ACC112 (cell line): Measurements from ENCODE around the gene SLX1B.
"Not testable (repeated sequence)": the region's sequence is repeated elsewhere in the genome, so short reads cannot be mapped to it uniquely, and the experiment has no call there.

Source experiments
- H2AFZ ChIP-seq: fragments of 200-600 bp; sonication (generic); one replicate; pipeline ENCODE4 v1.6.0; 2017; ENCODE audit warnings: antibody characterized with exemption, low read length; ENCODE audit not compliant: unreplicated experiment
- H3K27ac ChIP-seq: fragments of 200-600 bp; sonication (generic); 2 replicates; pipeline ENCODE4 v1.5.1; 2014; ENCODE audit warnings: low read depth, mild to moderate bottlenecking, antibody characterized with exemption, low read length, moderate library complexity
- H3K27me3 ChIP-seq: fragments of 200-600 bp; sonication (generic); 2 replicates; pipeline ENCODE4 v1.6.1; 2014; ENCODE audit warnings: mild to moderate bottlenecking, antibody characterized with exemption, low read length, moderate library complexity, mixed read lengths; ENCODE audit not compliant: insufficient read depth
- H3K36me3 ChIP-seq: fragments of 200-600 bp; sonication (generic); 2 replicates; pipeline ENCODE4 v1.6.1; 2016; ENCODE audit warnings: mild to moderate bottlenecking, antibody characterized with exemption, low read length, moderate library complexity, mixed read lengths; ENCODE audit not compliant: insufficient read depth
- H3K4me1 ChIP-seq: fragments of 200-600 bp; sonication (generic); one replicate; pipeline ENCODE4 v1.6.1; 2016; ENCODE audit warnings: low read length, mixed read lengths; ENCODE audit not compliant: insufficient read depth, unreplicated experiment, control insufficient read depth
- H3K4me3 ChIP-seq: fragments of 200-600 bp; sonication (generic); 2 replicates; pipeline ENCODE4 v1.5.1; 2014; ENCODE audit warnings: mild to moderate bottlenecking, low read depth, low read length
- H3K79me2 ChIP-seq: fragments of 200-600 bp; sonication (generic); one replicate; pipeline ENCODE4 v1.6.0; 2016; ENCODE audit warnings: low read length; ENCODE audit not compliant: control insufficient read depth, unreplicated experiment, insufficient read depth

The SLX1B gene

GRCh38 chr16:29466904-29467303 lies 12.6 kb downstream of the SLX1B start:
- not testable (repeated sequence) for H3K27ac ChIP-seq, H2AFZ ChIP-seq, H3K4me3 ChIP-seq, H3K27me3 ChIP-seq, H3K36me3 ChIP-seq, H3K4me1 ChIP-seq, H3K79me2 ChIP-seq

- not testable (repeated sequence) for H2AFZ ChIP-seq, H3K27ac ChIP-seq, H3K4me3 ChIP-seq, H3K4me1 ChIP-seq, H3K36me3 ChIP-seq, H3K79me2 ChIP-seq, H3K27me3 ChIP-seq
Measured at GRCh38 chr16:29467654-29468366, 13.5 kb downstream of the SLX1B start.

- not testable (repeated sequence) for H2AFZ ChIP-seq, H3K4me1 ChIP-seq
Measured at GRCh38 chr16:29469660-29470059, 15.3 kb downstream of the SLX1B start.

GRCh38 chr16:29472065-29472464 lies 17.7 kb downstream of the SLX1B start:
- not testable (repeated sequence) for H3K4me3 ChIP-seq, H3K36me3 ChIP-seq, H3K27me3 ChIP-seq, H3K27ac ChIP-seq, H3K79me2 ChIP-seq, H2AFZ ChIP-seq, H3K4me1 ChIP-seq

More at GRCh38 chr16:29469660-29470059, 15.3 kb downstream of the SLX1B start:
- not testable (repeated sequence) for H3K27me3 ChIP-seq, H3K79me2 ChIP-seq, H3K4me3 ChIP-seq, H3K36me3 ChIP-seq
- peak overlapping the region; percentile 47; the same call in 1 of the 2 replicates for H3K27ac ChIP-seq

GRCh38 chr16:29482276-29482675 lies 27.9 kb downstream of the SLX1B start:
- not testable (repeated sequence) for H3K79me2 ChIP-seq, H3K4me3 ChIP-seq, H3K27me3 ChIP-seq, H3K4me1 ChIP-seq, H3K27ac ChIP-seq, H2AFZ ChIP-seq, H3K36me3 ChIP-seq

DNA sequence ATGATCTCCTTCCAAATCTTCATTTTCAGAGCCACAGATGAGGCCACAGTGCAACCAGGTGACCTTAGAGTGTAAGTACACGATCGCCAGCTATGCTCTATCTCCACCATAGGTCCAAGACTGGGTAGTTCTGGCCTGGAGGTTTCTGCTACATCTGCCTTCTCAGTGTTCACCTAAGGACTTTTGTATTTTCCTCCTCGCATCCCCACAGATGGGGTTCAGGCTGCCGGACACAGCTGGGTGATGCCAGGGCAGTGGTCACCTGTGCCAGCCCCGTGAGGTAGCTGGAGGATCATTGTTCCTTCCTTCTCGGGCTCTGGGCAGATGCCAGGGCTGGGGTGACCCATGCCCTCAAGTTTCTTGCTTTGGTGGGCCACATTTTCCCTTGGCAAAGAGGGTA lies 52.0 kb downstream of the SLX1B start, which contains the start of gene NPIPB12:
NPIPB12 (minus strand) TSS at position 101 of the 400 bp plus-strand sequence.
- not testable (repeated sequence) for H2AFZ ChIP-seq, H3K79me2 ChIP-seq, H3K36me3 ChIP-seq, H3K4me1 ChIP-seq, H3K27ac ChIP-seq, H3K4me3 ChIP-seq, H3K27me3 ChIP-seq
